BLaER1 treated with 17β-estradiol and CSF1 and Interleukin-3, amounts not matched to agents 10 nM and 100 nM (cell line): ENCODE data around the gene LRRC42.
A peak's percentile ranks its signal among the peaks of the same experiment; 100 is the strongest.

ENCODE experiments used
- H3K27ac ChIP-seq, 11 experiments: shearing (Covaris generic); formaldehyde crosslinking; 2 replicates each; pipeline ENCODE4 v1.8.1; 2022
- H3K27me3 ChIP-seq, 11 experiments: shearing (Covaris generic); formaldehyde crosslinking; 2 replicates each; pipeline ENCODE4 v1.8.1; 2022
- H3K36me3 ChIP-seq, 11 experiments: shearing (Covaris generic); formaldehyde crosslinking; 2 replicates each; pipeline ENCODE4 v1.8.1; 2022
- H3K4me1 ChIP-seq, 10 experiments: shearing (Covaris generic); formaldehyde crosslinking; 2 replicates each; pipeline ENCODE4 v1.8.1; 2022
- H3K4me2 ChIP-seq, 11 experiments: shearing (Covaris generic); formaldehyde crosslinking; 2 replicates each; pipeline ENCODE4 v1.8.1; 2022
- H3K4me3 ChIP-seq, 10 experiments: shearing (Covaris generic); formaldehyde crosslinking; 2 replicates each; pipeline ENCODE4 v1.8.1; 2022
- H3K9ac ChIP-seq, 11 experiments: shearing (Covaris generic); formaldehyde crosslinking; 2 replicates each; pipeline ENCODE4 v1.8.1; 2022
- H3K9me3 ChIP-seq, 11 experiments: shearing (Covaris generic); formaldehyde crosslinking; replicated peaks in 1 of 11; 2 replicates each; pipeline ENCODE4 v1.8.1; 2022
- H4K20me1 ChIP-seq, 11 experiments: shearing (Covaris generic); formaldehyde crosslinking; 2 replicates each; pipeline ENCODE4 v1.8.1; 2022
- Cebpa-rat ChIP-seq, 11 experiments: shearing (Covaris generic); IDR thresholded peaks; 2 replicates each; pipeline ENCODE4 v1.8.1; 2022

Gene LRRC42

GRCh38 chr1:53909946-53910345 is 36.2 kb upstream of the LRRC42 start:
- Histone ChIP-seq H3K27me3 (no peaks in the 10 kb centered on the region), H3K4me1 (peaks cover 0 to 7% (median 0%) of the 10 kb centered on the region in 10 experiments; a peak in 3 of 20 replicates), H3K9me3 (no peaks in the 10 kb centered on the region), H4K20me1 (no peaks in the 10 kb centered on the region), H3K9ac (no peak overlapping the region), H3K4me3 (no peak overlapping the region), H3K36me3 (peaks cover 4 to 32% (median 11%) of the 10 kb centered on the region in 11 experiments; a peak in 14 of 22 replicates), H3K27ac (no peak overlapping the region), H3K4me2 (no peak overlapping the region)
- TF ChIP-seq Cebpa-rat (IDR thresholded peaks at IDR 0.05) = no peak

GRCh38 chr1:53911442-53911841 is 34.7 kb upstream of the LRRC42 start:
- H3K36me3 ChIP-seq = peaks cover 8 to 47% (median 20%) of the 10 kb centered on the region in 11 experiments; a peak in 18 of 22 replicates
- H3K4me2 ChIP-seq = no peak overlapping the region
- no peak overlapping the region for H3K9ac ChIP-seq
- H3K9me3 ChIP-seq = no peaks in the 10 kb centered on the region
- TF ChIP-seq Cebpa-rat (IDR thresholded peaks at IDR 0.05) = no peak
- H3K27me3 ChIP-seq = no peaks in the 10 kb centered on the region
- H3K4me1 ChIP-seq = peaks cover 0 to under 1% (median 0%) of the 10 kb centered on the region in 10 experiments; a peak in 1 of 20 replicates
- no peaks in the 10 kb centered on the region for H4K20me1 ChIP-seq
- H3K27ac ChIP-seq = no peak overlapping the region
- no peak overlapping the region for H3K4me3 ChIP-seq

GRCh38 chr1:53913352-53914033 is 32.7 kb upstream of the LRRC42 start:
- no peak for TF ChIP-seq Cebpa-rat (IDR thresholded peaks at IDR 0.05)
- Histone ChIP-seq H3K36me3 (peaks cover 11 to 59% (median 24%) of the 10 kb centered on the region in 11 experiments; a peak in 19 of 22 replicates), H3K9me3 (no peaks in the 10 kb centered on the region), H3K4me1 (no peaks in the 10 kb centered on the region), H3K27ac (no peak overlapping the region), H4K20me1 (no peaks in the 10 kb centered on the region), H3K4me3 (no peak overlapping the region), H3K9ac (no peak overlapping the region), H3K27me3 (no peaks in the 10 kb centered on the region), H3K4me2 (no peak overlapping the region)

- no peak overlapping the region for H3K27ac ChIP-seq
- H3K4me1 ChIP-seq = no peaks in the 10 kb centered on the region
- H3K4me3 ChIP-seq = no peak overlapping the region
- TF ChIP-seq Cebpa-rat (IDR thresholded peaks at IDR 0.05) = no peak
- H3K27me3 ChIP-seq = no peaks in the 10 kb centered on the region
- no peaks in the 10 kb centered on the region for H3K9me3 ChIP-seq
- H3K9ac ChIP-seq = no peak overlapping the region
- H4K20me1 ChIP-seq = no peaks in the 10 kb centered on the region
- H3K4me2 ChIP-seq = no peak overlapping the region
- H3K36me3 ChIP-seq = peaks cover 43 to 91% (median 56%) of the 10 kb centered on the region in 11 experiments
Measured at GRCh38 chr1:53918343-53918742, 27.8 kb upstream of the LRRC42 start.

- no peaks in the 10 kb centered on the region for H3K9me3 ChIP-seq
- peaks cover 40 to 97% (median 62%) of the 10 kb centered on the region in 11 experiments for H3K36me3 ChIP-seq
- no peak overlapping the region for H3K9ac ChIP-seq
- H3K4me1 ChIP-seq = no peaks in the 10 kb centered on the region
- H3K4me3 ChIP-seq = no peak overlapping the region
- no peak for TF ChIP-seq Cebpa-rat (IDR thresholded peaks at IDR 0.05)
- no peak overlapping the region for H3K27ac ChIP-seq
- H4K20me1 ChIP-seq = no peaks in the 10 kb centered on the region
- no peaks in the 10 kb centered on the region for H3K27me3 ChIP-seq
- no peak overlapping the region for H3K4me2 ChIP-seq
Measured at GRCh38 chr1:53919675-53920066, 26.5 kb upstream of the LRRC42 start.

GRCh38 chr1:53927376-53927881 is 18.7 kb upstream of the LRRC42 start:
- H3K4me1 ChIP-seq = peaks cover 0 to 6% (median 0%) of the 10 kb centered on the region in 10 experiments; a peak in 4 of 20 replicates
- H3K9ac ChIP-seq = no peak overlapping the region
- no peaks in the 10 kb centered on the region for H4K20me1 ChIP-seq
- TF ChIP-seq Cebpa-rat (IDR thresholded peaks at IDR 0.05) = no peak
- H3K36me3 ChIP-seq = peaks cover 67 to 94% (median 71%) of the 10 kb centered on the region in 11 experiments
- H3K4me2 ChIP-seq = peak overlapping the region in 1 of 11 experiments; percentile 21; a peak in 1 of 22 replicates
- H3K27me3 ChIP-seq = no peaks in the 10 kb centered on the region
- no peak overlapping the region for H3K27ac ChIP-seq
- peaks cover 1 to 8% (median 7%) of the 10 kb centered on the region in 11 experiments for H3K9me3 ChIP-seq
- no peak overlapping the region for H3K4me3 ChIP-seq

GRCh38 chr1:53929246-53929960 is 16.7 kb upstream of the LRRC42 start:
- Histone ChIP-seq H3K9me3 (peaks cover 15 to 27% (median 24%) of the 10 kb centered on the region in 11 experiments), H4K20me1 (no peaks in the 10 kb centered on the region), H3K4me3 (no peak overlapping the region), H3K4me2 (no peak overlapping the region), H3K27me3 (no peaks in the 10 kb centered on the region), H3K9ac (no peak overlapping the region), H3K36me3 (peaks cover 60 to 94% (median 77%) of the 10 kb centered on the region in 11 experiments), H3K4me1 (peaks cover 0 to 6% (median 0%) of the 10 kb centered on the region in 10 experiments; a peak in 4 of 20 replicates), H3K27ac (no peak overlapping the region)
- no peak for TF ChIP-seq Cebpa-rat (IDR thresholded peaks at IDR 0.05)

GRCh38 chr1:53930932-53931331 is 15.2 kb upstream of the LRRC42 start:
- peaks cover 29 to 42% (median 35%) of the 10 kb centered on the region in 11 experiments for H3K9me3 ChIP-seq
- no peak for TF ChIP-seq Cebpa-rat (IDR thresholded peaks at IDR 0.05)
- H3K36me3 ChIP-seq = peaks cover 71 to 95% (median 83%) of the 10 kb centered on the region in 11 experiments
- peaks cover 0 to 6% (median 0%) of the 10 kb centered on the region in 10 experiments; a peak in 4 of 20 replicates for H3K4me1 ChIP-seq
- H3K4me2 ChIP-seq = no peak overlapping the region
- H3K4me3 ChIP-seq = no peak overlapping the region
- no peak overlapping the region for H3K27ac ChIP-seq
- no peaks in the 10 kb centered on the region for H3K27me3 ChIP-seq
- no peaks in the 10 kb centered on the region for H4K20me1 ChIP-seq
- H3K9ac ChIP-seq = no peak overlapping the region

GRCh38 chr1:53931523-53931922 is 14.6 kb upstream of the LRRC42 start:
- no peak overlapping the region for H3K27ac ChIP-seq
- no peak overlapping the region for H3K9ac ChIP-seq
- TF ChIP-seq Cebpa-rat (IDR thresholded peaks at IDR 0.05) = no peak
- H3K9me3 ChIP-seq = peaks cover 29 to 44% (median 35%) of the 10 kb centered on the region in 11 experiments
- H4K20me1 ChIP-seq = no peaks in the 10 kb centered on the region
- H3K4me3 ChIP-seq = no peak overlapping the region
- H3K36me3 ChIP-seq = peaks cover 69 to 95% (median 84%) of the 10 kb centered on the region in 11 experiments
- no peak overlapping the region for H3K4me2 ChIP-seq
- no peaks in the 10 kb centered on the region for H3K27me3 ChIP-seq
- H3K4me1 ChIP-seq = peaks cover 0 to 6% (median 0%) of the 10 kb centered on the region in 10 experiments; a peak in 4 of 20 replicates
